ENCODE results near the gene RTF1.

DNA sequence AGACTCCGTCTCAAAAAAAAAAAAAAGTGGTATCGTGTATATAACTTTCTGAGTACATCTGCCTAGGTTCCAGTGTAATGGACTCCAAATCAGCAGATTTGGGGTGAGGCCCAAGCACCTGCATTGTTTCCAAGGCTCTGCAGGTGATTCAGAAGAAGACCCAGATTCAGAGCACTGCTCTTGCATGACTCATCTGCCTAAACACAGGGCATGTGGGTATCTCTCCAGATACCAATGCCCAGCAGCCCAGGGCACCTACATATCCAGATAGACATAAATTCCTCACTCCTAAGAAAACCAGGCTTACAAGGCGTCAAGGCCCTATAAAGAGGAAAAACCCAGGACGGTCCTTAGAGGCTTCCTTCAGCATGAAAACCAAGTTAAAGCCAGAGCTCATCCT lies 38.9 kb upstream of the RTF1 start:
- TF ChIP-seq EZH2 (IDR thresholded peaks at IDR 0.05; ENCODE audit: borderline replicate concordance, low read depth, low read length, severe bottlenecking) (no peak), POLR2A (IDR thresholded peaks at IDR 0.05; ENCODE audit: low read depth, low read length) (no peak), JUN (IDR thresholded peaks at IDR 0.05; ENCODE audit: borderline replicate concordance, insufficient read depth, insufficient read length, low read depth) (no peak), POLR2AphosphoS5 (IDR thresholded peaks at IDR 0.05; ENCODE audit: insufficient read depth, low read depth, low read length) (no peak), GATA2 (IDR thresholded peaks at IDR 0.05; ENCODE audit: insufficient read depth, insufficient read length, low read depth, low read length) (no peak), MYC (IDR thresholded peaks at IDR 0.05; ENCODE audit: low read depth, low read length) (no peak), FOS (IDR thresholded peaks at IDR 0.05; ENCODE audit: borderline replicate concordance, insufficient read depth, low read length) (no peak)
- TF ChIP-seq, protein P1, sequence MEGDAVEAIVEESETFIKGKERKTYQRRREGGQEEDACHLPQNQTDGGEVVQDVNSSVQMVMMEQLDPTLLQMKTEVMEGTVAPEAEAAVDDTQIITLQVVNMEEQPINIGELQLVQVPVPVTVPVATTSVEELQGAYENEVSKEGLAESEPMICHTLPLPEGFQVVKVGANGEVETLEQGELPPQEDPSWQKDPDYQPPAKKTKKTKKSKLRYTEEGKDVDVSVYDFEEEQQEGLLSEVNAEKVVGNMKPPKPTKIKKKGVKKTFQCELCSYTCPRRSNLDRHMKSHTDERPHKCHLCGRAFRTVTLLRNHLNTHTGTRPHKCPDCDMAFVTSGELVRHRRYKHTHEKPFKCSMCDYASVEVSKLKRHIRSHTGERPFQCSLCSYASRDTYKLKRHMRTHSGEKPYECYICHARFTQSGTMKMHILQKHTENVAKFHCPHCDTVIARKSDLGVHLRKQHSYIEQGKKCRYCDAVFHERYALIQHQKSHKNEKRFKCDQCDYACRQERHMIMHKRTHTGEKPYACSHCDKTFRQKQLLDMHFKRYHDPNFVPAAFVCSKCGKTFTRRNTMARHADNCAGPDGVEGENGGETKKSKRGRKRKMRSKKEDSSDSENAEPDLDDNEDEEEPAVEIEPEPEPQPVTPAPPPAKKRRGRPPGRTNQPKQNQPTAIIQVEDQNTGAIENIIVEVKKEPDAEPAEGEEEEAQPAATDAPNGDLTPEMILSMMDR (IDR thresholded peaks at IDR 0.05; ENCODE audit: extremely low read depth in 1 of 2, insufficient read depth in 1 of 2, low read depth in 1 of 2, low read length in 2 of 2) = no peak
- TF ChIP-seq, protein P2, sequence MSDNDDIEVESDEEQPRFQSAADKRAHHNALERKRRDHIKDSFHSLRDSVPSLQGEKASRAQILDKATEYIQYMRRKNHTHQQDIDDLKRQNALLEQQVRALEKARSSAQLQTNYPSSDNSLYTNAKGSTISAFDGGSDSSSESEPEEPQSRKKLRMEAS (IDR thresholded peaks at IDR 0.05; ENCODE audit: insufficient read depth, insufficient read length) = no peak

Measured in endothelial cell of umbilical vein (primary cell).